ENCODE results near the gene NCAM1. TPM values are rescaled to one million over a fixed set of nuclear protein-coding genes. Genes with fewer than 3 reads are reported as not detected.
"Not testable (repeated sequence)": the region's sequence is repeated elsewhere in the genome, so short reads cannot be mapped to it uniquely, and the experiment has no call there.

Gene NCAM1
- 10 to 100 TPM in 1 of 3 donors, 1 to 10 TPM in 2; 6.3 to 97.0 (median 9.3) TPM for total RNA-seq
- long read RNA-seq, donor 1, partial matches to known transcripts: 24 of 41 reads
- long read RNA-seq, donor 1, other reads (novel, unspliced or antisense): 16 of 41 reads
- long read RNA-seq, donor 2: 0 reads

DNA sequence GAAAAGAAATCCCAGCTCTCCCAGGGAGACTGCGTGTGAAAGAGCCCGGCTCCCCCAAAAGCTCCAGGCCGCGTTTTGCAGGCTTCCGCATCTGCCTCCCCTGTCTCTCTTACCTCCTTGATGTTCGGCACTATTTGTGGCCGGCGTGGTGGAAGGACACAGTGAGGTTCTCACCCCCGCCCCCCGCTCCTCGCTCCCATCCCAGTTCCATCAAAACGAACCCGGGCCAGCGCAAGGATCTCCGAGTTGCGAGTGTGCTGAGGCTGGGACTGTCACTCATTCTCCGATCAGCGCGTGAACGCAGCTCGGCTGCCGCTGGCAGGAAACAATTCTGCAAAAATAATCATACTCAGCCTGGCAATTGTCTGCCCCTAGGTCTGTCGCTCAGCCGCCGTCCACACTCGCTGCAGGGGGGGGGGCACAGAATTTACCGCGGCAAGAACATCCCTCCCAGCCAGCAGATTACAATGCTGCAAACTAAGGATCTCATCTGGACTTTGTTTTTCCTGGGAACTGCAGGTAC is at the start of gene NCAM1:
Gene NCAM1, plus strand, starts transcription at position 275 of the 523 bp plus-strand sequence.
- DNase-seq: peak; percentile 49 to 64 (median 54)
- Histone ChIP-seq H3K36me3 (ENCODE audit: low read depth) (no peaks in the 10 kb centered on the region), H3K4me3 (no peak within 1 kb of the TSS), H3K4me1 (ENCODE audit: low read depth) (peaks cover 8% of the 10 kb centered on the region), H3K9me3 (no peaks in the 10 kb centered on the region)
- intact Hi-C loops (cut with DNase I, micrococcal nuclease): no loop called here
- peak; percentile 55 for ATAC-seq
- TF ChIP-seq, protein P1, sequence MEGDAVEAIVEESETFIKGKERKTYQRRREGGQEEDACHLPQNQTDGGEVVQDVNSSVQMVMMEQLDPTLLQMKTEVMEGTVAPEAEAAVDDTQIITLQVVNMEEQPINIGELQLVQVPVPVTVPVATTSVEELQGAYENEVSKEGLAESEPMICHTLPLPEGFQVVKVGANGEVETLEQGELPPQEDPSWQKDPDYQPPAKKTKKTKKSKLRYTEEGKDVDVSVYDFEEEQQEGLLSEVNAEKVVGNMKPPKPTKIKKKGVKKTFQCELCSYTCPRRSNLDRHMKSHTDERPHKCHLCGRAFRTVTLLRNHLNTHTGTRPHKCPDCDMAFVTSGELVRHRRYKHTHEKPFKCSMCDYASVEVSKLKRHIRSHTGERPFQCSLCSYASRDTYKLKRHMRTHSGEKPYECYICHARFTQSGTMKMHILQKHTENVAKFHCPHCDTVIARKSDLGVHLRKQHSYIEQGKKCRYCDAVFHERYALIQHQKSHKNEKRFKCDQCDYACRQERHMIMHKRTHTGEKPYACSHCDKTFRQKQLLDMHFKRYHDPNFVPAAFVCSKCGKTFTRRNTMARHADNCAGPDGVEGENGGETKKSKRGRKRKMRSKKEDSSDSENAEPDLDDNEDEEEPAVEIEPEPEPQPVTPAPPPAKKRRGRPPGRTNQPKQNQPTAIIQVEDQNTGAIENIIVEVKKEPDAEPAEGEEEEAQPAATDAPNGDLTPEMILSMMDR (IDR thresholded peaks at IDR 0.05): no peak

DNA sequence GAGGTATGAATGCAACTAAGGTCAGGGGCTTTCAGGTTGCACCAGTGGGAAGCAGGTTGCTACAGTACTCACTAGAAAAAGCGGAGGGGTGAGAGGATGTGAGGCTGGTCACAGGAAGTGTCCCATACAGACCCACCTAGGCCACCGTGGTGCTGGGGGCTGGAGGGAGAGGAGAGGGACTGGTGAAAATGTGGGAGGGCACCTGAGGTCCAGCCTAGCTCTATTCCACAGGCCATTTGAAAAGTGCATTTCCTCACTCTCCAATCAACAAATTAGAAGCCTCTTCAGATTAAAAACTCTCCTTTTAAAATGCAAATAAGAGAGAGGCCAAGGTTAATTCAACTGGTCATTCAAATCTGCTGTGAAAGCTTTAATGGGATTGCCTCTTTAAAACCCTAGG is 38.6 kb upstream of the NCAM1 start:
- ATAC-seq: no peak
- intact Hi-C loops (cut with DNase I, micrococcal nuclease): no loop called here
- no peaks in the 10 kb centered on the region for H3K4me1 ChIP-seq (ENCODE audit: low read depth)
- TF ChIP-seq, protein P1 (IDR thresholded peaks at IDR 0.05): no peak
- DNase-seq: no peak
- H3K9me3 ChIP-seq: no peaks in the 10 kb centered on the region
- no peak overlapping the region for H3K4me3 ChIP-seq
- H3K36me3 ChIP-seq (ENCODE audit: low read depth): no peaks in the 10 kb centered on the region

DNA sequence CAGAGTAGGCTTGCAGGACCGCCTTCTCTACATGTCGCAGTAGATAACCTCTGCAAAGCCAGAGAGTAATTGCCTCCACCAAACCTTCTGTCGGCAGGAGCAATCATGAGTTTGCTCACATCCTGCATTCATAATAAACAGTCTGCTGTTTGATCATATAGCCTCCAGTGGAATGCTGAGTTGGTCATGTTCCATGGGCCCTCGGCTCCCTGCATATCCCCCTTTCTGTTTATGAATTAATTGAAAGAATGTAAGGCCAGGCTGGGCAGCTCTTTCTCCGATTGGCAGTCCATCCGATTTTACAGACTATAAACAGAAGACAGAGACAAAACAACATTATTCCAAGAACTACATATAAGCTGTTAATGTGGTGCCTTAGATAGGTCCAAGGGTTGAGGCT is 36.4 kb upstream of the NCAM1 start:
- H3K36me3 ChIP-seq (ENCODE audit: low read depth); intact Hi-C loops (cut with DNase I, micrococcal nuclease); H3K4me3 ChIP-seq; DNase-seq; H3K4me1 ChIP-seq (ENCODE audit: low read depth); ATAC-seq; H3K9me3 ChIP-seq: not testable (repeated sequence)

DNA sequence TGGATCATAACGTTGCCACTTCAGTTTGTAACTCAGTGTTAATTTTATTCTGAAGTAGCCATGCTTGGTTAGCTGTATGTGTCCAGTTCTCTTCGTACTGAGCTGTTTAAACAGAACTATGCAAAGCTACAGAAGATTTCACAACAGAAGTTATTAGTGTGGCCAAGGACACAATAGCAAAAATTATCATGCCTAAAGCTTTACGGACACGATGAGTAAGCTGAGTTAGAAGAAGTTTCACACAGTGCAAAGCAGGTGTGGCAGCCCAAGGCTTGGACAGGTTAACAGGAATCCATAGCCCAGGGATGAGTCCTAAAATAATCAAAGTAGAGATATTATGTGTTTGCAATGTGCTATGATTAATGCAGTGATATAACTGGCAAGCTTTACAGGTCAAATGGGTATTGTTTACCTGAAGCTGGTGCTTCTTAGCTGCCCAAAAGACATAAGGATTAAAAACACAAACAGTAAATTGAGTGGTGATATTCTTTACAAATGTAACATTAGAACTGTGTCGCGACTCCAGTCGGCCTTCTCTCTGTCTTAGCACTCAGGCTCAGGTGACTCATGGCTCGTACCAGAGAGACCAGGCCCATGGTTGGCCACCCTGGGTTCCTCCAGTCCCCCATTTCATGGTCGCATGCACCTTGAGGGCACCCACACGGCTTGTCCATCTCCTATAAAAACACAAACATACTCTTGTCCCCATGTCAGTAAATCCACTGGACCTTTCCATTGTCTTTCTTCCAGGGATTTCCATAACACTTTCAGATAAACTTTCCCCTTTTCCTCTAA is 35.5 kb upstream of the NCAM1 start:
- no peaks in the 10 kb centered on the region for H3K4me1 ChIP-seq (ENCODE audit: low read depth)
- DNase-seq (no peak), ATAC-seq (no peak)
- intact Hi-C loops (cut with DNase I, micrococcal nuclease): no loop called here
- H3K36me3 ChIP-seq (ENCODE audit: low read depth): no peaks in the 10 kb centered on the region
- TF ChIP-seq, protein P1 (IDR thresholded peaks at IDR 0.05): no peak
- no peak overlapping the region for H3K4me3 ChIP-seq
- no peaks in the 10 kb centered on the region for H3K9me3 ChIP-seq

DNA sequence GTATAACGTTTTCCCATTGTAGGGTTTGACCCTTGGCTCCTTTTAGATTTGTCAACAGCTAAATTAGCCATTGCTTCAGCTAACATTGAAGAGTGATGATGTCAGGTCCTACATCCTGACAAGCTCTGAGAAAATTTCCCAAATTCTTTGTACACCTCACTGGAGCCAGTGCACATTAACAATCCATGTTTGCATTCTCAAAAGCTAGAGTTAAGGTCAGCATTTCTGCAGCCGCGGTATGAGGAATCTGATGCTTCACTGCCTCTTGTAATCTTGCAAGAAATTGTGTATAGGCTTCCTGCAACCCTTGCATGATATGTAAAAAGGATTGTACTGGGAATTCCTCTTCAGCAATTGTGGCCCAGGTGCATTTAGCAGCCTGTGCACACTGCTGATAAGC is 33.1 kb upstream of the NCAM1 start:
- H3K4me1 ChIP-seq (ENCODE audit: low read depth): no peaks in the 10 kb centered on the region
- DNase-seq (no peak), ATAC-seq (no peak)
- H3K9me3 ChIP-seq: no peaks in the 10 kb centered on the region
- H3K4me3 ChIP-seq: no peak overlapping the region
- H3K36me3 ChIP-seq (ENCODE audit: low read depth): no peaks in the 10 kb centered on the region
- TF ChIP-seq, protein P1 (IDR thresholded peaks at IDR 0.05): no peak
- intact Hi-C loops (cut with DNase I, micrococcal nuclease): no loop called here

DNA sequence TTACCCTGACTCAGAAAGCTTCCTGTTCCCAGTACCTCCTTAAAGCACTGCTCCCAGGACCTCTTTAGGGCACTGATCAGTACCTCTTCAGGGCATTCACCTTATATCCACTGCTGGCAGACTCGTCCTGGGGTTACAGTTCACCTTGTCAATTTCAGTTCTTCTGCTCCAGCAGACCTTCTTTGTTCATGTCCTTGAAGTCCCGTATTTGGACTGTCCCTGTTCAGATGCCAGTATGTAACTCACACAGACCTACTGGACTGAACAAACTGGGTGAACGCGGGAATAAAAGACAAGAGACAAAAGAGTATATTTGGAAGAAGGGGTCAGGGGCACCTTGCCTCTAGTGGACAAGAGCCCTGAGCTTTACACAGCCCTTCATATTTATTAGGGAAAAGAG is 31.8 kb upstream of the NCAM1 start:
- DNase-seq (no peak), ATAC-seq (no peak)
- no peak overlapping the region for H3K4me3 ChIP-seq
- TF ChIP-seq, protein P1 (IDR thresholded peaks at IDR 0.05): no peak
- intact Hi-C loops (cut with DNase I, micrococcal nuclease): no loop called here
- no peaks in the 10 kb centered on the region for H3K36me3 ChIP-seq (ENCODE audit: low read depth)
- H3K9me3 ChIP-seq: no peaks in the 10 kb centered on the region
- H3K4me1 ChIP-seq (ENCODE audit: low read depth): no peaks in the 10 kb centered on the region

Measured in mucosa of descending colon (tissue), 3 donors.